Measurements from ENCODE around the gene TMEM161B.
"Not testable (repeated sequence)": the region's sequence is repeated elsewhere in the genome, so short reads cannot be mapped to it uniquely, and the experiment has no call there.

The TMEM161B gene

DNA sequence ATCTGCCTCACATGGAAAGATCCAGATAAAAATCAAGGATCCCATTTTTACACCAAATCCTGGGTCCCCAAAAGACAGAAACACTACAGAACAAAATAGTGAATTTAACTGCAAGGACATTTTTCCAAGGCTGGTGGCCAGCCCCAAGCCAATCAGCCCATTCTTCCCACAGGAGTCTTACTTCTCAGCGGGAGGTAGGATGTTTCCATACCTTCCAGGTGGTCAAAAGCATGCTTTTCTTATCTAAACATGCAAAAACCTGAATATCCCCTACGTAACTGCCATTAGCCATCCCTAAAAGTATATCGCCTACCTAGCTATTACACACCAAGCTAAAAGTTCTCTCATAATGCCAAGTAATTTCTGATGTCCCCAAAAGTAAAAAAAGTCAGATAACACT lies 20.6 kb downstream of the TMEM161B start:
- no peak for DNase-seq (ENCODE audit: low read depth)
- H3K4me3 ChIP-seq (ENCODE audit: low read depth, low read length) = no peak overlapping the region
- TF ChIP-seq MAX (IDR thresholded peaks at IDR 0.05; ENCODE audit: low read depth, low read length) (no peak), POLR2A (IDR thresholded peaks at IDR 0.05; ENCODE audit: extremely low read depth, insufficient read length) (no peak), MYC (IDR thresholded peaks at IDR 0.05; ENCODE audit: low read depth, low read length) (no peak)
- TF ChIP-seq, protein P1, sequence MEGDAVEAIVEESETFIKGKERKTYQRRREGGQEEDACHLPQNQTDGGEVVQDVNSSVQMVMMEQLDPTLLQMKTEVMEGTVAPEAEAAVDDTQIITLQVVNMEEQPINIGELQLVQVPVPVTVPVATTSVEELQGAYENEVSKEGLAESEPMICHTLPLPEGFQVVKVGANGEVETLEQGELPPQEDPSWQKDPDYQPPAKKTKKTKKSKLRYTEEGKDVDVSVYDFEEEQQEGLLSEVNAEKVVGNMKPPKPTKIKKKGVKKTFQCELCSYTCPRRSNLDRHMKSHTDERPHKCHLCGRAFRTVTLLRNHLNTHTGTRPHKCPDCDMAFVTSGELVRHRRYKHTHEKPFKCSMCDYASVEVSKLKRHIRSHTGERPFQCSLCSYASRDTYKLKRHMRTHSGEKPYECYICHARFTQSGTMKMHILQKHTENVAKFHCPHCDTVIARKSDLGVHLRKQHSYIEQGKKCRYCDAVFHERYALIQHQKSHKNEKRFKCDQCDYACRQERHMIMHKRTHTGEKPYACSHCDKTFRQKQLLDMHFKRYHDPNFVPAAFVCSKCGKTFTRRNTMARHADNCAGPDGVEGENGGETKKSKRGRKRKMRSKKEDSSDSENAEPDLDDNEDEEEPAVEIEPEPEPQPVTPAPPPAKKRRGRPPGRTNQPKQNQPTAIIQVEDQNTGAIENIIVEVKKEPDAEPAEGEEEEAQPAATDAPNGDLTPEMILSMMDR (IDR thresholded peaks at IDR 0.05; ENCODE audit: low read depth, low read length) = no peak

DNA sequence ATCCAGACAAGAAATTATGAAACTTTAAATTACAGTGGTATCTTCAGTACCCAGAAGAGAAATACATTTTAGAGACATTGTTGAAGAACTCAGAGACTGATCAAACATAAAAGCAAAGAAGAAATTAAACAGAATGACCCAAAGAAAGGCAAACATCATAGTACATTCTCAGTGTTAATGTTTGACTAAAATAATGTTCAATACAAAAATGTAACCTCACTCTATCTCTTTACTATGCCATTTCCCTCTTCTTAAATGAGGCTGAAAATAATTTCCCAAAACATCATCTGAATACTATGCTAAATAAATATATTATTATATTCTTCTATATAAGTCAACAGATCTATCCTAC lies 22.8 kb downstream of the TMEM161B start:
- TF ChIP-seq, protein P1 (IDR thresholded peaks at IDR 0.05; ENCODE audit: low read depth, low read length) = no peak
- TF ChIP-seq MYC (IDR thresholded peaks at IDR 0.05; ENCODE audit: low read depth, low read length) (no peak), POLR2A (IDR thresholded peaks at IDR 0.05; ENCODE audit: extremely low read depth, insufficient read length) (no peak)
- no peak overlapping the region for H3K4me3 ChIP-seq (ENCODE audit: low read depth, low read length)
- DNase-seq (ENCODE audit: low read depth) = no peak

DNA sequence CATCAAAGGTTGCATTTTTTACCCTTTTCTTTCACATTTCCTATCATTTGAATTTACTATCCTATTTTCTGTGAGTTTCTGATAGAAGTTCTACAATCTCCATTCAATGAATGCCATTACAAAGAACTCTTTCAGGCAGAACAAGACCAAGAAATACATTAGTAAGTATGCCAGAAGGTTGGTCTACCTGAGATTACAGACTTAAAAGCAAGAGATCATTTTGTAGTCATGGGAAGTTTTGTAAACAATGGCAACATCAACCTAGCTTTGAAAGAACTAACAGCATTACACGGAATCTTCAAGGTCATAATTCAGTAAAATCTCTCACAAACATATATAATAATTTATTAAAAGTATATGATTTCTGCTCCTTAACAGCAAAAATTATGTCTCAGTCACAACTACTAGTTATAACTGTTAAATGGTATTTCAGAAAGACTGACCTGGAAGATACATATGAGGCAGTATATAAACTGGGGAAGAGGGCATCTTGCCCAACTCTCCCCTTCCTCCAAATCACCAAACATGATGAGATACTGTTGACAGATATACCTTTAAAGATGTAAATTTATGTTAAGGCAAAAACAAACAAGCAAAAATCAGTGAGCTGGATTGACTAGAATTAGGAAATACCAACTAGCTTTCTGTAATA lies 23.3 kb downstream of the TMEM161B start:
- TF ChIP-seq POLR2A (IDR thresholded peaks at IDR 0.05; ENCODE audit: extremely low read depth, insufficient read length) = no peak
- TF ChIP-seq, protein P1 (IDR thresholded peaks at IDR 0.05; ENCODE audit: low read depth, low read length) = no peak
- no peak for TF ChIP-seq MAX (IDR thresholded peaks at IDR 0.05; ENCODE audit: low read depth, low read length)
- TF ChIP-seq MYC (IDR thresholded peaks at IDR 0.05; ENCODE audit: low read depth, low read length) = no peak
- no peak overlapping the region for H3K4me3 ChIP-seq (ENCODE audit: low read depth, low read length)
- DNase-seq (ENCODE audit: low read depth) = no peak

- no peak for TF ChIP-seq MYC (IDR thresholded peaks at IDR 0.05; ENCODE audit: low read depth, low read length)
- no peak for TF ChIP-seq POLR2A (IDR thresholded peaks at IDR 0.05; ENCODE audit: extremely low read depth, insufficient read length)
- TF ChIP-seq, protein P1 (IDR thresholded peaks at IDR 0.05; ENCODE audit: low read depth, low read length) = no peak
- DNase-seq (ENCODE audit: low read depth) = no peak
- no peak overlapping the region for H3K4me3 ChIP-seq (ENCODE audit: low read depth, low read length)
Observed at GRCh38 chr5:88244686-88245085, 24.0 kb downstream of the TMEM161B start.

DNA sequence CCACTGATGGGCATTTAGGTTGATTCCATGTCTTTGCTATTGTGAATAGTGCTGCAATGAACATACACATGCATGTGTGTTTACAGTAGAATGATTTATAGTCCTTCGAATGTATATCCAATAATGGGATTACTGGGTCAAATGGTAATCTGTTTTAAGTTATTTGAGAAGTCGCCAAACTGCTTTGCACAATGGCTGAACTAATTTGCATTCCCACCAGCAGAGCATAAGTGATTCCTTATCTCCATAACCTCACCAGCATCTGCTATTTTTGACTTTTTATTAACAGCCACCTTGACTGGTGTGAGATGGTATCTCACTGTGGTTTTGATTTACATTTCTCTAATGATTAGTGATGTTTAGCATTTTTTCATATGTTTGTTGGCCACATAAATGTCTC lies 25.2 kb downstream of the TMEM161B start:
- DNase-seq (ENCODE audit: low read depth); H3K4me3 ChIP-seq (ENCODE audit: low read depth, low read length): not testable (repeated sequence)

DNA sequence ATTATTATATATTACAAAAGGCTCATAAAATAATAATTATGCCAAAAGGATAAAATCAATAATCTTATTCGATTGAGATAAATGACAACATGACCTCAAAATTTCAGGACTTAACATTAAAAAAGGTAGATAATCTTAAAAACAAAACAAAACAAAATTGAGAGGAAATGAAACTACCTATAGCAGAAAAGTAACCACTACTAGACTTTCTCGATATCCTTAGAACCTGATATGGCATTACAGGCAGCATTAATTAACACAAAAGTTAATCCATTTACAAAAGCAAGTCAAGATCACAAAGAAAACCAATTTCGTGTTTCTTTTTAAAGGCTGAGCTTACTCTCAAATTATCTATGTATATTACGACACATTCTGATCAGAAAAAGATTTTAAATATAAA lies 29.9 kb downstream of the TMEM161B start:
- DNase-seq (ENCODE audit: low read depth) = no peak
- no peak for TF ChIP-seq MYC (IDR thresholded peaks at IDR 0.05; ENCODE audit: low read depth, low read length)
- H3K4me3 ChIP-seq (ENCODE audit: low read depth, low read length) = no peak overlapping the region

- no peak overlapping the region for H3K4me3 ChIP-seq (ENCODE audit: low read depth, low read length)
- TF ChIP-seq, protein P1 (IDR thresholded peaks at IDR 0.05; ENCODE audit: low read depth, low read length) = no peak
- TF ChIP-seq POLR2A (IDR thresholded peaks at IDR 0.05; ENCODE audit: extremely low read depth, insufficient read length) (no peak), MYC (IDR thresholded peaks at IDR 0.05; ENCODE audit: low read depth, low read length) (no peak), MAX (IDR thresholded peaks at IDR 0.05; ENCODE audit: low read depth, low read length) (no peak)
- no peak for DNase-seq (ENCODE audit: low read depth)
Observed at GRCh38 chr5:88236866-88237642, 31.6 kb downstream of the TMEM161B start.
